Stomach (tissue), 9 donors: ENCODE data around the gene CEP112. TPM values are rescaled to one million over a fixed set of nuclear protein-coding genes. Genes with fewer than 3 reads are reported as not detected.
"Not testable (repeated sequence)": the region's sequence is repeated elsewhere in the genome, so short reads cannot be mapped to it uniquely, and the experiment has no call there.

Experiments used
- DNase-seq, 2 donors: peaks; one replicate each; pipeline versions ENCODE4 v3.0.0 to v3.0.0-alpha.2; 2013 to 2019
- H3K27ac ChIP-seq, 5 donors: fragments of 200-600 bp in 4 of 5; sonication (generic) in 4 of 5; one replicate each; pipeline ENCODE4 v1.5.1; 2013 to 2019; ENCODE audit warnings: mild to moderate bottlenecking in 1 of 5, moderate library complexity in 1 of 5
- H3K27me3 ChIP-seq, 3 donors: fragments of 200-600 bp; sonication (generic); one replicate each; pipeline ENCODE4 v1.5.1; 2017 to 2019; ENCODE audit warnings: mixed run types in 1 of 3
- H3K36me3 ChIP-seq, 4 donors: fragments of 200-600 bp; sonication (generic); 1 replicate in 3 of 4; 2 replicates in 1 of 4; pipeline ENCODE4 v1.5.1; 2016 to 2019
- H3K4me1 ChIP-seq, 4 donors: fragments of 200-600 bp; sonication (generic); one replicate each; pipeline ENCODE4 v1.5.1; 2016 to 2019
- H3K4me3 ChIP-seq, 4 donors: fragments of 200-600 bp; sonication (generic) in 3 of 4; one replicate each; pipeline ENCODE4 v1.5.1; 2016 to 2019; ENCODE audit warnings: mild to moderate bottlenecking in 1 of 4
- H3K9me3 ChIP-seq, 4 donors: fragments of 200-600 bp; sonication (generic); one replicate each; pipeline ENCODE4 v1.5.1; 2016 to 2019
- EP300 ChIP-seq: sonication (generic); formaldehyde crosslinking; IDR thresholded peaks from one replicate; pipeline ENCODE4 v1.6.1; 2017; ENCODE audit warnings: antibody characterized with exemption
- POLR2A ChIP-seq, 4 donors: fragments of 450-650 bp; IDR thresholded peaks; one replicate each; pipeline ENCODE4 v1.6.1; 2016; ENCODE audit warnings: antibody characterized with exemption in 4 of 4, control low read depth in 2 of 4, mild to moderate bottlenecking in 1 of 4, moderate library complexity in 1 of 4
- POLR2AphosphoS5 ChIP-seq, 3 donors: sonication (generic); formaldehyde crosslinking; IDR thresholded peaks; one replicate each; pipeline ENCODE4 v1.6.1; 2016; ENCODE audit warnings: antibody characterized with exemption in 3 of 3
- WGBS, 5 donors: extraction: QIAGEN DNeasy Blood & Tissue Kit in 3 of 5; methylation state at CpG; one replicate each; pipeline versions ENCODE4 v1.1.5 to v1.1.7; 2013 to 2018; 5-methylcytosine and 5-hydroxymethylcytosine counted together
- intact Hi-C: fragments of 100-400 bp; cut with DNase I; formaldehyde crosslinking; loops from one replicate; pipeline ENCODE4 v1.15.1; 2023; ENCODE audit warnings: low total_unique reads
- polyA plus RNA-seq, 3 donors: library from polyadenylated mRNA; stranded (reverse); fragments of 200-250 nt; gene quantifications; one replicate each; pipeline ENCODE4 v1.2.3, GENCODE V29; 2013
- total RNA-seq, 5 donors: library from RNA; depleted of rRNA; stranded (reverse); fragments of >200 nt; gene quantifications; one replicate each; pipeline versions ENCODE4 v1.1.0 to v1.2.3, GENCODE V29; 2014 to 2016
- TF ChIP-seq, protein P1 (sequence below), 7 experiments: fragments of 450-650 bp in 4 of 7; fragments of 200-600 bp in 3 of 7; sonication (generic) in 3 of 7; IDR thresholded peaks; one replicate each; pipeline ENCODE4 v1.5.1; 2016 to 2019; ENCODE audit warnings: antibody characterized with exemption in 7 of 7, control low read depth in 2 of 7, mild to moderate bottlenecking in 1 of 7
- donor health status: healthy with polysubstance abuse.
- donor health status: Bipolar disorder and iron deficiency.
- donor health status: healthy.

Gene CEP112
- total and polyA plus RNA-seq, 8 donors, result 3.5 to 108 (median 13.3) TPM

- TF ChIP-seq POLR2A (IDR thresholded peaks at IDR 0.05) (no peak), POLR2AphosphoS5 (IDR thresholded peaks at IDR 0.05) (no peak), EP300 (no peak)
- TF ChIP-seq, protein P1, sequence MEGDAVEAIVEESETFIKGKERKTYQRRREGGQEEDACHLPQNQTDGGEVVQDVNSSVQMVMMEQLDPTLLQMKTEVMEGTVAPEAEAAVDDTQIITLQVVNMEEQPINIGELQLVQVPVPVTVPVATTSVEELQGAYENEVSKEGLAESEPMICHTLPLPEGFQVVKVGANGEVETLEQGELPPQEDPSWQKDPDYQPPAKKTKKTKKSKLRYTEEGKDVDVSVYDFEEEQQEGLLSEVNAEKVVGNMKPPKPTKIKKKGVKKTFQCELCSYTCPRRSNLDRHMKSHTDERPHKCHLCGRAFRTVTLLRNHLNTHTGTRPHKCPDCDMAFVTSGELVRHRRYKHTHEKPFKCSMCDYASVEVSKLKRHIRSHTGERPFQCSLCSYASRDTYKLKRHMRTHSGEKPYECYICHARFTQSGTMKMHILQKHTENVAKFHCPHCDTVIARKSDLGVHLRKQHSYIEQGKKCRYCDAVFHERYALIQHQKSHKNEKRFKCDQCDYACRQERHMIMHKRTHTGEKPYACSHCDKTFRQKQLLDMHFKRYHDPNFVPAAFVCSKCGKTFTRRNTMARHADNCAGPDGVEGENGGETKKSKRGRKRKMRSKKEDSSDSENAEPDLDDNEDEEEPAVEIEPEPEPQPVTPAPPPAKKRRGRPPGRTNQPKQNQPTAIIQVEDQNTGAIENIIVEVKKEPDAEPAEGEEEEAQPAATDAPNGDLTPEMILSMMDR (IDR thresholded peaks at IDR 0.05), result no peak
- Histone ChIP-seq H3K4me3 (no peak overlapping the region), H3K27ac (no peak overlapping the region), H3K36me3 (peaks cover 0 to 5% (median 0%) of the 10 kb centered on the region in 4 donors), H3K27me3 (no peaks in the 10 kb centered on the region), H3K9me3 (peaks cover 0 to 19% (median 14%) of the 10 kb centered on the region in 4 donors), H3K4me1 (no peaks in the 10 kb centered on the region)
- intact Hi-C loops, result no loop called here
- no peak for DNase-seq
- WGBS, 5 donors, result 63 to 65% (median 64%) methylated on average over 3 of the region's 3 CpGs
Observed at GRCh38 chr17:65811043-65811442, 380.9 kb downstream of the CEP112 start.

DNA sequence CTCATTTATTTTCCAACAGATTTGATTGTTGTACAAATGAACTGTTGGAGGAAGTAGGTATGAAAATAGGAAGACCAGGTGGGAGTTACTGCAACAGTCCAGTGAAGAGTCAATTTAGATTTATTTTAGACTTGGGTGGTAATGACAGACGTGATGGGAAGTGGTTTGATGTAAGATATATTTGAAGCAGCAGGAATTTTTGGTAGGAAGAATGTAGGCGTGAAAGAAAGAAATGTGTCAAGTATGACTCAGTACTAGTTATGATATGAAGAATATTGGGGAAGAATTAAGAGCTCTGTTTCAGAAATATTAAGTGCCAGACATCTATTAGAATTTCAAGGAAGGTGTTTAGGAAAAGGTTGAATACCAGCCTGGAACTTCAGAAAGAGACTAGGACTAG is 382.6 kb downstream of the CEP112 start:
- 73 to 85% (median 79%) methylated on average over 2 of the region's 2 CpGs for WGBS, 5 donors
- Histone ChIP-seq H3K4me1 (no peaks in the 10 kb centered on the region), H3K36me3 (peaks cover 0 to 5% (median 0%) of the 10 kb centered on the region in 4 donors), H3K27ac (no peak overlapping the region), H3K27me3 (no peaks in the 10 kb centered on the region), H3K4me3 (no peak overlapping the region), H3K9me3 (peaks cover 0 to 19% (median 14%) of the 10 kb centered on the region in 4 donors)
- TF ChIP-seq, protein P1 (IDR thresholded peaks at IDR 0.05), result no peak
- TF ChIP-seq EP300 (no peak), POLR2A (IDR thresholded peaks at IDR 0.05) (no peak), POLR2AphosphoS5 (IDR thresholded peaks at IDR 0.05) (no peak)
- intact Hi-C loops, result no loop called here
- DNase-seq, result no peak

GRCh38 chr17:65808566-65808965 is 383.4 kb downstream of the CEP112 start:
- H3K4me1 ChIP-seq, H3K27me3 ChIP-seq, intact Hi-C loops, H3K4me3 ChIP-seq, H3K36me3 ChIP-seq, H3K27ac ChIP-seq, DNase-seq: not testable (repeated sequence)
- peaks cover 0 to 19% (median 14%) of the 10 kb centered on the region in 4 donors for H3K9me3 ChIP-seq
- 73 to 90% (median 77%) methylated on average over 1 of the region's 1 CpG for WGBS, 5 donors

DNA sequence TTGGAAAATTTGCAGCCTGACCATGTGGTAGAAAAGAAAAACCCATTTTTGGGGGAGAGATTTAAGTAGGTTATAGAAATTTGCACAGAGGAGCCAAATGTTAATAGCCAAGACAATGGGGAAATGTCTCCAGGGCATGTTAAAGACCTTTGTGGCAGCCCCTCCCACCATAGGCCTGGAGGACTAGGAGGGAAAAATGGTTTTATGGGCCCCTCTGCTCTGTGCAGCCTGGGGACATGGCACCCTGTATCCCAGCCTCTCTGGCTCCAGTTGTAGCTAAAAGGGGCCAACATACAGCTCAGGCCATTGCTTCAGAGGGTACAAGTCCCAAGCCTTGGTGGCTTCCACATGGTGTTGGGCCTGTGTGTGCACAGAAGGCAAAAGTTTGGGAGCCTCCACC is 384.6 kb downstream of the CEP112 start:
- Histone ChIP-seq H3K36me3 (peaks cover 0 to 5% (median 0%) of the 10 kb centered on the region in 4 donors), H3K9me3 (peaks cover 0 to 23% (median 15%) of the 10 kb centered on the region in 4 donors), H3K4me1 (no peaks in the 10 kb centered on the region), H3K27ac (no peak overlapping the region), H3K27me3 (no peaks in the 10 kb centered on the region), H3K4me3 (no peak overlapping the region)
- no peak for TF ChIP-seq POLR2AphosphoS5 (IDR thresholded peaks at IDR 0.05)
- no peak for TF ChIP-seq EP300
- TF ChIP-seq, protein P1 (IDR thresholded peaks at IDR 0.05), result no peak
- TF ChIP-seq POLR2A (IDR thresholded peaks at IDR 0.05), result no peak
- DNase-seq, result no peak
- intact Hi-C loops, result no loop called here

DNA sequence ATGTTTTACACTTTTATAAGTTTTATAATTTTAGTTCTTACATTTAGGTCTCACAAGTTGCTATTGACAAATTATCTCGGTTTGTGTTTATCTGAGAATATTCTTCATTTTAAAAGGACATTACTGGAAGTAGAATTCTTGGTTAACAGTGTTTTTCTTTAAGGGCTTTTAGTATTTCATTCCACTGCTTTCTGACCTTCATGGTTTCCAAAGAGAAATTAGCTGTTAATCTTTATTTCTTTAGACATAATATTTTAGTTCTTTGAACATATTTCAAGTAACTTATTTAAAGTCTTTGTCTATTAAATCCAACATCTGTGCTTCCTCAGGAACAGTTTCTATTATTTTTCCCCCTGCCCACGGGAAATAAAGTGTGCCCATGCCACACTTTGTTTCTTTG is 390.4 kb downstream of the CEP112 start:
- no peak overlapping the region for H3K27ac ChIP-seq
- intact Hi-C loops, result no loop called here

More for the DNA sequence above, 390.4 kb downstream of the CEP112 start:
- H3K4me1 ChIP-seq, result no peaks in the 10 kb centered on the region
- H3K27me3 ChIP-seq, result no peaks in the 10 kb centered on the region
- 89 to 93% (median 91%) methylated on average over 2 of the region's 2 CpGs for WGBS, 5 donors
- H3K36me3 ChIP-seq, result no peaks in the 10 kb centered on the region
- no peak overlapping the region for H3K4me3 ChIP-seq
- DNase-seq, result no peak
- H3K9me3 ChIP-seq, result peaks cover 0 to 19% (median 15%) of the 10 kb centered on the region in 4 donors
- TF ChIP-seq POLR2AphosphoS5 (IDR thresholded peaks at IDR 0.05), result no peak
- no peak for TF ChIP-seq POLR2A (IDR thresholded peaks at IDR 0.05)
- TF ChIP-seq, protein P1 (IDR thresholded peaks at IDR 0.05), result no peak
- no peak for TF ChIP-seq EP300
